HepG2 (cell line): ENCODE data around the gene MEPCE. TPM values are rescaled to one million over a fixed set of nuclear protein-coding genes. Genes with fewer than 3 reads are reported as not detected.

Experiments
- AGO2 ChIP-seq: fragments of 200-400 bp; formaldehyde crosslinking; optimal IDR thresholded peaks from 2 replicates; pipeline ENCODE3; 2017; ENCODE audit warnings: mild to moderate bottlenecking, low read depth, low read length, moderate library complexity
- CSRNP2 ChIP-seq: sonication (generic); formaldehyde crosslinking; conservative IDR thresholded peaks from 2 replicates; pipeline ENCODE4 v1.8.0; 2022; ENCODE audit warnings: low read depth, missing genetic modification reagents
- DNMT1 ChIP-seq: sonication (generic); formaldehyde crosslinking; IDR thresholded peaks from 2 replicates; pipeline ENCODE4 v1.5.1; 2020; ENCODE audit warnings: mild to moderate bottlenecking, missing genetic modification reagents
- ETS1 ChIP-seq: sonication (generic); formaldehyde crosslinking; IDR thresholded peaks from 2 replicates; pipeline ENCODE4 v1.4.0; 2020; ENCODE audit warnings: missing genetic modification reagents
- GFI1 ChIP-seq: sonication (generic); formaldehyde crosslinking; IDR thresholded peaks from 2 replicates; pipeline ENCODE4 v1.5.0; 2020; ENCODE audit warnings: missing genetic modification reagents, mild to moderate bottlenecking, borderline replicate concordance
- HOXA9 ChIP-seq: sonication (generic); formaldehyde crosslinking; IDR thresholded peaks from 2 replicates; pipeline ENCODE4 v1.8.1; 2022; ENCODE audit warnings: missing genetic modification reagents, mild to moderate bottlenecking, moderate library complexity, borderline replicate concordance
- HOXD1 ChIP-seq: sonication (generic); formaldehyde crosslinking; IDR thresholded peaks from 2 replicates; pipeline ENCODE4 v1.5.0; 2020; ENCODE audit warnings: missing genetic modification reagents
- IKZF5 ChIP-seq: IDR thresholded peaks from 2 replicates; pipeline ENCODE4 v1.6.1; 2018; ENCODE audit warnings: missing genetic modification reagents, mild to moderate bottlenecking, missing compliant biosample characterization
- MAX ChIP-seq: IDR thresholded peaks from 2 replicates; pipeline ENCODE4 v1.6.1; 2012; ENCODE audit warnings: inconsistent platforms
- MEIS1 ChIP-seq: sonication (generic); formaldehyde crosslinking; IDR thresholded peaks from 2 replicates; pipeline ENCODE4 v1.9.0; 2021; ENCODE audit warnings: mild to moderate bottlenecking, missing genetic modification reagents, moderate library complexity, borderline replicate concordance
- POLR2AphosphoS2 ChIP-seq: IDR thresholded peaks from 2 replicates; pipeline ENCODE4 v1.6.1; 2011; ENCODE audit warnings: low read depth, low read length, improper control_type of control experiment
- RBFOX2 ChIP-seq: fragments of 200-400 bp; formaldehyde crosslinking; IDR thresholded peaks from 2 replicates; pipeline ENCODE4 v1.6.1; 2017; ENCODE audit warnings: low read depth, mild to moderate bottlenecking, low read length
- RFX3 ChIP-seq: IDR thresholded peaks from 2 replicates; pipeline ENCODE4 v1.6.1; 2016; ENCODE audit warnings: missing biosample characterization, missing genetic modification reagents
- SKIL ChIP-seq: sonication (generic); formaldehyde crosslinking; IDR thresholded peaks from 2 replicates; pipeline ENCODE4 v1.8.0; 2022; ENCODE audit warnings: missing genetic modification reagents, mild to moderate bottlenecking, moderate library complexity, borderline replicate concordance
- SNAI1 ChIP-seq: sonication (generic); formaldehyde crosslinking; IDR thresholded peaks from 2 replicates; pipeline ENCODE4 v1.5.0; 2020; ENCODE audit warnings: mild to moderate bottlenecking, missing genetic modification reagents, borderline replicate concordance
- SPEN ChIP-seq: sonication (generic); formaldehyde crosslinking; IDR thresholded peaks from 2 replicates; pipeline ENCODE4 v1.5.1; 2020; ENCODE audit warnings: low read depth, mild to moderate bottlenecking, missing genetic modification reagents
- STAT5B ChIP-seq: sonication (generic); formaldehyde crosslinking; IDR thresholded peaks from 2 replicates; pipeline ENCODE4 v1.4.0; 2020; ENCODE audit warnings: missing genetic modification reagents
- TBP ChIP-seq: sonication (generic); formaldehyde crosslinking; IDR thresholded peaks from 2 replicates; pipeline ENCODE4 v1.5.0; 2020; ENCODE audit warnings: missing genetic modification reagents
- ZBTB14 ChIP-seq: sonication (generic); formaldehyde crosslinking; IDR thresholded peaks from 2 replicates; pipeline ENCODE4 v1.4.0; 2020; ENCODE audit warnings: missing genetic modification reagents
- ZBTB42 ChIP-seq: sonication (generic); formaldehyde crosslinking; IDR thresholded peaks from 2 replicates; pipeline ENCODE4 v1.5.0; 2020; ENCODE audit warnings: mild to moderate bottlenecking, missing genetic modification reagents
- ZNF282 ChIP-seq: fragments of 450-650 bp; IDR thresholded peaks from 2 replicates; pipeline ENCODE4 v1.6.1; 2018; ENCODE audit not compliant: partially characterized antibody
- ZNF678 ChIP-seq: sonication (generic); formaldehyde crosslinking; IDR thresholded peaks from 2 replicates; pipeline ENCODE4 v1.4.0; 2020; ENCODE audit warnings: mild to moderate bottlenecking, missing genetic modification reagents
- ZSCAN21 ChIP-seq: sonication (generic); formaldehyde crosslinking; IDR thresholded peaks from 2 replicates; pipeline ENCODE4 v1.8.0; 2022; ENCODE audit warnings: mild to moderate bottlenecking, missing genetic modification reagents, moderate library complexity, borderline replicate concordance
- polyA plus RNA-seq, 8 experiments: library from polyadenylated mRNA; depleted of rRNA in 3 of 8; stranded (reverse) in 7 of 8; unstranded in 1 of 8; fragments of >200 nt; fragmentation: Illumina TruSeq in 4 of 8; extraction: Trizol in 4 of 8; gene quantifications; 2 replicates each; pipeline versions ENCODE4 v1.2.1 to v1.2.3, GENCODE V29; 2011 to 2016; ENCODE audit warnings: low read depth in 4 of 8, missing spikeins in 1 of 8, mixed read lengths in 1 of 8; ENCODE audit not compliant: insufficient read depth in 1 of 8
- total RNA-seq, 5 experiments: library from RNA; depleted of rRNA; stranded (reverse); fragments of >200 nt; fragmentation: Illumina TruSeq; extraction: Trizol; gene quantifications; 2 replicates each; pipeline ENCODE4 v1.2.3, GENCODE V29; 2016; ENCODE audit warnings: low read depth in 1 of 5

MEPCE gene
- total and polyA plus RNA-seq, 2 of the 13 experiments (the other 11 are each of a cell fraction or from before 2014, with no cell fraction given) = 12.3 to 26.0 TPM

GRCh38 chr7:100478958-100479660 lies 49.5 kb downstream of the MEPCE start, which contains the start of gene TSC22D4 (continued):
- no peak for TF ChIP-seq DNMT1 (CRISPR knock-in tag)
- peak; percentile 63 for TF ChIP-seq RBFOX2
- no peak for TF ChIP-seq RFX3 (CRISPR knock-in tag)
- TF ChIP-seq CSRNP2 (CRISPR knock-in tag) = no peak
- no peak for TF ChIP-seq SKIL (CRISPR knock-in tag)
- TF ChIP-seq ZBTB42 (CRISPR knock-in tag) = no peak
- TF ChIP-seq SNAI1 = peak; percentile 25; the same call in 1 of the 2 replicates
- TF ChIP-seq MEIS1 (CRISPR knock-in tag) = no peak
- TF ChIP-seq IKZF5 (CRISPR knock-in tag) = peak; percentile 19; the same call in 1 of the 2 replicates
- peak; percentile 40; the same call in 1 of the 2 replicates for TF ChIP-seq HOXD1 (CRISPR knock-in tag)
- no peak for TF ChIP-seq ZBTB14
- no peak for TF ChIP-seq STAT5B (CRISPR knock-in tag)
- 0 out of 2 replicates have a peak, but pooled peaks have one; percentile 14 for TF ChIP-seq MAX
- peak; percentile 16; the same call in 1 of the 2 replicates for TF ChIP-seq ZSCAN21 (CRISPR knock-in tag)
- TF ChIP-seq HOXA9 (CRISPR knock-in tag) = no peak
- peak; percentile 50 for TF ChIP-seq AGO2
- no peak for TF ChIP-seq ETS1 (CRISPR knock-in tag)
- TF ChIP-seq TBP = no peak
- peak; percentile 26; the same call in 1 of the 2 replicates for TF ChIP-seq SPEN (CRISPR knock-in tag)
- no peak for TF ChIP-seq ZNF678 (CRISPR knock-in tag)
- no peak for TF ChIP-seq POLR2AphosphoS2
- TF ChIP-seq GFI1 (CRISPR knock-in tag) = no peak
- TF ChIP-seq ZNF282 = no peak
